Ovary (tissue), 3 donors: ENCODE results near the gene CADM3.

Experiments used
- CTCF ChIP-seq, 3 donors: fragments of 450-650 bp in 2 of 3; fragments of 200-600 bp in 1 of 3; IDR thresholded peaks; one replicate each; pipeline versions ENCODE4 v1.5.1 to v1.8.0; 2016 to 2022; ENCODE audit warnings: antibody characterized with exemption in 3 of 3, mild to moderate bottlenecking in 1 of 3
- EP300 ChIP-seq: sonication (generic); formaldehyde crosslinking; IDR thresholded peaks from one replicate; pipeline ENCODE4 v1.6.1; 2017; ENCODE audit warnings: antibody characterized with exemption
- donor health status: DM: no; HTN: no; CAD: no.

- no peak for TF ChIP-seq CTCF (IDR thresholded peaks at IDR 0.05)
- no peak for TF ChIP-seq EP300
These were observed 1.3 kb downstream of the CADM3 start for GRCh38 chr1:159172614-159173291.
